Liver (tissue), 3 donors: ENCODE results near the gene DPM2.

Experiments
- ATF3 ChIP-seq: IDR thresholded peaks from 2 replicates; pipeline ENCODE4 v1.6.1; 2016; ENCODE audit warnings: antibody characterized with exemption
- CTCF ChIP-seq: fragments of 150-350 bp; IDR thresholded peaks from 2 replicates; pipeline ENCODE4 v1.5.1; 2017; ENCODE audit warnings: improper control_type of control experiment, low read depth, low read length; ENCODE audit not compliant: missing input control
- EGR1 ChIP-seq, 2 donors: IDR thresholded peaks; 2 replicates each; pipeline ENCODE4 v1.6.1; 2016 to 2018; ENCODE audit warnings: antibody characterized with exemption in 2 of 2, low read depth in 2 of 2
- FOXA2 ChIP-seq: IDR thresholded peaks from 2 replicates; pipeline ENCODE4 v1.6.1; 2016; ENCODE audit warnings: antibody characterized with exemption
- GABPA ChIP-seq, 2 donors: IDR thresholded peaks in 1 of 2; conservative IDR thresholded peaks in 1 of 2; 2 replicates each; pipeline ENCODE4 v1.6.1; 2016; ENCODE audit warnings: antibody characterized with exemption in 2 of 2, mild to moderate bottlenecking in 1 of 2, moderate library complexity in 1 of 2
- JUND ChIP-seq, 2 donors: IDR thresholded peaks; 2 replicates each; pipeline ENCODE4 v1.6.1; 2016; ENCODE audit warnings: antibody characterized with exemption in 2 of 2
- MAX ChIP-seq: IDR thresholded peaks from 2 replicates; pipeline ENCODE4 v1.6.1; 2016; ENCODE audit warnings: antibody characterized with exemption
- RAD21 ChIP-seq, 2 donors: IDR thresholded peaks; 2 replicates each; pipeline ENCODE4 v1.6.1; 2016; ENCODE audit warnings: antibody characterized with exemption in 2 of 2, mild to moderate bottlenecking in 2 of 2
- REST ChIP-seq: IDR thresholded peaks from 2 replicates; pipeline ENCODE4 v1.6.1; 2016; ENCODE audit warnings: antibody characterized with exemption, mild to moderate bottlenecking
- SP1 ChIP-seq: IDR thresholded peaks from 2 replicates; pipeline ENCODE4 v1.6.1; 2018; ENCODE audit warnings: antibody characterized with exemption, mild to moderate bottlenecking
- TAF1 ChIP-seq: conservative IDR thresholded peaks from 2 replicates; pipeline ENCODE4 v1.6.1; 2016; ENCODE audit warnings: antibody characterized with exemption, mild to moderate bottlenecking
- YY1 ChIP-seq: IDR thresholded peaks from 2 replicates; pipeline ENCODE4 v1.6.1; 2016; ENCODE audit warnings: antibody characterized with exemption, mild to moderate bottlenecking
- donor health status: healthy.
- donor health status: healthy.

- TF ChIP-seq MAX (no peak), ATF3 (no peak), CTCF (no peak), RAD21 (IDR thresholded peaks at IDR 0.05) (no peak), FOXA2 (no peak), REST (no peak), YY1 (no peak), JUND (IDR thresholded peaks at IDR 0.05) (no peak), SP1 (no peak), TAF1 (no peak), EGR1 (IDR thresholded peaks at IDR 0.05; ENCODE audit: low read depth in 2 of 2) (no peak), GABPA (IDR thresholded peaks at IDR 0.05 in 1 of 2, conservative IDR thresholded peaks at IDR 0.05 in 1 of 2) (no peak)
Observed at GRCh38 chr9:127979015-127979332, 41.3 kb upstream of the DPM2 start.
